ENCODE data around the gene NKX6-2. TPM values are rescaled to one million over a fixed set of nuclear protein-coding genes. Genes with fewer than 3 reads are reported as not detected.
"Not testable (repeated sequence)": the region's sequence is repeated elsewhere in the genome, so short reads cannot be mapped to it uniquely, and the experiment has no call there.

The NKX6-2 gene
- total RNA-seq, 1 donor from 2014 or later: not detected

- not testable (repeated sequence) for H3K4me1 Mint-ChIP-seq (ENCODE audit: low read depth); H3K27ac Mint-ChIP-seq
These were observed 40.0 kb upstream of the NKX6-2 start for GRCh38 chr10:132825783-132826523.

GRCh38 chr10:132820056-132820455 is 34.1 kb upstream of the NKX6-2 start:
- Mint-ChIP-seq H3K4me3 (ENCODE audit: low read depth) (no peak overlapping the region), H3K36me3 (ENCODE audit: low read depth) (no peaks in the 10 kb centered on the region), H3K27ac (no peak overlapping the region), H3K9me3 (peaks cover 4% of the 10 kb centered on the region), H3K27me3 (ENCODE audit: low read depth) (peaks cover 2% of the 10 kb centered on the region), H3K4me1 (ENCODE audit: low read depth) (no peaks in the 10 kb centered on the region)
- DNase-seq (ENCODE audit: low spot score): no peak
- intact Hi-C loops (cut with micrococcal nuclease): no loop called here

More at GRCh38 chr10:132825783-132826523, 40.0 kb upstream of the NKX6-2 start:
- H3K36me3 Mint-ChIP-seq (ENCODE audit: low read depth); H3K27me3 Mint-ChIP-seq (ENCODE audit: low read depth); H3K9me3 Mint-ChIP-seq; DNase-seq (ENCODE audit: low spot score); intact Hi-C loops (cut with micrococcal nuclease); H3K4me3 Mint-ChIP-seq (ENCODE audit: low read depth): not testable (repeated sequence)

- Mint-ChIP-seq H3K9me3 (peaks cover 4% of the 10 kb centered on the region), H3K36me3 (ENCODE audit: low read depth) (no peaks in the 10 kb centered on the region)
These were observed 31.8 kb upstream of the NKX6-2 start for GRCh38 chr10:132817701-132818211.

GRCh38 chr10:132816718-132817117 is 30.8 kb upstream of the NKX6-2 start:
- Mint-ChIP-seq H3K27me3 (ENCODE audit: low read depth) (peaks cover 2% of the 10 kb centered on the region), H3K36me3 (ENCODE audit: low read depth) (no peaks in the 10 kb centered on the region), H3K4me3 (ENCODE audit: low read depth) (no peak overlapping the region), H3K9me3 (peaks cover 4% of the 10 kb centered on the region), H3K4me1 (ENCODE audit: low read depth) (no peaks in the 10 kb centered on the region), H3K27ac (no peak overlapping the region)
- DNase-seq (ENCODE audit: low spot score): no peak
- intact Hi-C loops (cut with micrococcal nuclease): no loop called here

More at GRCh38 chr10:132817701-132818211, 31.8 kb upstream of the NKX6-2 start:
- H3K27ac Mint-ChIP-seq: no peak overlapping the region
- peaks cover 2% of the 10 kb centered on the region for H3K27me3 Mint-ChIP-seq (ENCODE audit: low read depth)
- intact Hi-C loops (cut with micrococcal nuclease): no loop called here
- H3K4me1 Mint-ChIP-seq (ENCODE audit: low read depth): no peaks in the 10 kb centered on the region
- no peak overlapping the region for H3K4me3 Mint-ChIP-seq (ENCODE audit: low read depth)
- no peak for DNase-seq (ENCODE audit: low spot score)

- intact Hi-C loops (cut with micrococcal nuclease): no loop called here
- peaks cover 2% of the 10 kb centered on the region for H3K27me3 Mint-ChIP-seq (ENCODE audit: low read depth)
- peaks cover 4% of the 10 kb centered on the region for H3K9me3 Mint-ChIP-seq
- no peak overlapping the region for H3K27ac Mint-ChIP-seq
- DNase-seq (ENCODE audit: low spot score): no peak
- H3K4me3 Mint-ChIP-seq (ENCODE audit: low read depth): no peak overlapping the region
- H3K4me1 Mint-ChIP-seq (ENCODE audit: low read depth): no peaks in the 10 kb centered on the region
- no peaks in the 10 kb centered on the region for H3K36me3 Mint-ChIP-seq (ENCODE audit: low read depth)
These were observed 29.4 kb upstream of the NKX6-2 start for GRCh38 chr10:132815168-132815857.

- Mint-ChIP-seq H3K9me3 (no peaks in the 10 kb centered on the region), H3K4me3 (ENCODE audit: low read depth) (no peak overlapping the region), H3K27me3 (ENCODE audit: low read depth) (peaks cover 2% of the 10 kb centered on the region), H3K27ac (no peak overlapping the region), H3K4me1 (ENCODE audit: low read depth) (no peaks in the 10 kb centered on the region), H3K36me3 (ENCODE audit: low read depth) (no peaks in the 10 kb centered on the region)
- DNase-seq (ENCODE audit: low spot score): no peak
- intact Hi-C loops (cut with micrococcal nuclease): no loop called here
These were observed 28.5 kb upstream of the NKX6-2 start for GRCh38 chr10:132814469-132814856.

- intact Hi-C loops (cut with micrococcal nuclease): no loop called here
- no peaks in the 10 kb centered on the region for H3K9me3 Mint-ChIP-seq
- no peak overlapping the region for H3K4me3 Mint-ChIP-seq (ENCODE audit: low read depth)
- H3K27me3 Mint-ChIP-seq (ENCODE audit: low read depth): peaks cover 2% of the 10 kb centered on the region
- H3K36me3 Mint-ChIP-seq (ENCODE audit: low read depth): no peaks in the 10 kb centered on the region
- no peak overlapping the region for H3K27ac Mint-ChIP-seq
- no peaks in the 10 kb centered on the region for H3K4me1 Mint-ChIP-seq (ENCODE audit: low read depth)
- no peak for DNase-seq (ENCODE audit: low spot score)
These were observed 27.9 kb upstream of the NKX6-2 start for GRCh38 chr10:132813560-132814468.

- Mint-ChIP-seq H3K4me1 (ENCODE audit: low read depth) (no peaks in the 10 kb centered on the region), H3K27ac (no peak overlapping the region), H3K4me3 (ENCODE audit: low read depth) (no peak overlapping the region), H3K27me3 (ENCODE audit: low read depth) (no peaks in the 10 kb centered on the region), H3K9me3 (no peaks in the 10 kb centered on the region), H3K36me3 (ENCODE audit: low read depth) (no peaks in the 10 kb centered on the region)
- intact Hi-C loops (cut with micrococcal nuclease): no loop called here
- no peak for DNase-seq (ENCODE audit: low spot score)
These were observed 27.1 kb upstream of the NKX6-2 start for GRCh38 chr10:132813001-132813401.

GRCh38 chr10:132812520-132812919 is 26.6 kb upstream of the NKX6-2 start:
- Mint-ChIP-seq H3K9me3 (no peaks in the 10 kb centered on the region), H3K27me3 (ENCODE audit: low read depth) (no peaks in the 10 kb centered on the region), H3K27ac (no peak overlapping the region), H3K4me1 (ENCODE audit: low read depth) (no peaks in the 10 kb centered on the region), H3K36me3 (ENCODE audit: low read depth) (no peaks in the 10 kb centered on the region), H3K4me3 (ENCODE audit: low read depth) (no peak overlapping the region)
- intact Hi-C loops (cut with micrococcal nuclease): no loop called here
- no peak for DNase-seq (ENCODE audit: low spot score)

- H3K27ac Mint-ChIP-seq: no peak overlapping the region
- no peaks in the 10 kb centered on the region for H3K9me3 Mint-ChIP-seq
- H3K36me3 Mint-ChIP-seq (ENCODE audit: low read depth): no peaks in the 10 kb centered on the region
- no peaks in the 10 kb centered on the region for H3K4me1 Mint-ChIP-seq (ENCODE audit: low read depth)
- intact Hi-C loops (cut with micrococcal nuclease): no loop called here
- H3K27me3 Mint-ChIP-seq (ENCODE audit: low read depth): no peaks in the 10 kb centered on the region
- DNase-seq (ENCODE audit: low spot score): no peak
- H3K4me3 Mint-ChIP-seq (ENCODE audit: low read depth): no peak overlapping the region
These were observed 26.0 kb upstream of the NKX6-2 start for GRCh38 chr10:132811891-132812481.

GRCh38 chr10:132810807-132811700 is 25.1 kb upstream of the NKX6-2 start:
- DNase-seq (ENCODE audit: low spot score): no peak
- Mint-ChIP-seq H3K4me3 (ENCODE audit: low read depth) (no peak overlapping the region), H3K27ac (no peak overlapping the region), H3K27me3 (ENCODE audit: low read depth) (no peaks in the 10 kb centered on the region), H3K9me3 (no peaks in the 10 kb centered on the region), H3K4me1 (ENCODE audit: low read depth) (no peaks in the 10 kb centered on the region), H3K36me3 (ENCODE audit: low read depth) (no peaks in the 10 kb centered on the region)
- intact Hi-C loops (cut with micrococcal nuclease): no loop called here
